Measurements from ENCODE around the gene UBXN6.

GRCh38 chr19:4483385-4483784 lies 25.8 kb upstream of the UBXN6 start:
- TF ChIP-seq CTCF (IDR thresholded peaks at IDR 0.05; ENCODE audit: insufficient read depth, low read length, poor library complexity, severe bottlenecking) (no peak), EZH2phosphoT487 (conservative IDR thresholded peaks at IDR 0.05; ENCODE audit: low read length) (no peak)
